IMR-90 (cell line): ENCODE results near the gene HDGFL1. TPM values are rescaled to one million over a fixed set of nuclear protein-coding genes. Genes with fewer than 3 reads are reported as not detected.

Experiments
- ATAC-seq: fragments of 200-7000 bp; cut with Tn5 transposase; 2 replicates; pipeline ENCODE4 v1.9.1; 2020; ENCODE audit warnings: low read depth, mild to moderate bottlenecking, moderate library complexity
- BruUV-seq: library from RNA; stranded (reverse); fragments of 400-500 nt; replicated peaks from 2 replicates; lab custom pipeline; 2021; lab: Mats Ljungman, UMichigan
- CTCF ChIA-PET: fragments of 300-600 bp; formaldehyde crosslinking; extraction: SDS; loops from one replicate; lab custom pipeline; 2021; ENCODE audit warnings: antibody characterized with exemption; lab: Yijun Ruan, JAX
- POLR2A ChIA-PET: fragments of 300-600 bp; sonication (Branson Sonifier 250); formaldehyde crosslinking; loops from one replicate; lab custom pipeline; 2022; ENCODE audit warnings: antibody characterized with exemption; ENCODE audit not compliant: unreplicated experiment; lab: Charles Lee
- DNase-seq: peaks from one replicate; pipeline ENCODE4 v3.0.0; 2013
- H2AFZ ChIP-seq: replicated peaks from 2 replicates; pipeline ENCODE3; 2013; ENCODE audit warnings: low read length, mild to moderate bottlenecking; ENCODE audit not compliant: poor library complexity
- H2AK5ac ChIP-seq: 2 replicates; pipeline ENCODE4 v1.6.1; 2013; ENCODE audit warnings: low read depth, low read length, inconsistent platforms
- H2AK9ac ChIP-seq: replicated peaks from 2 replicates; pipeline ENCODE3; 2013; ENCODE audit warnings: mild to moderate bottlenecking, low read depth, low read length, moderate library complexity; ENCODE audit not compliant: poor library complexity
- H2BK120ac ChIP-seq: 2 replicates; pipeline ENCODE4 v1.6.1; 2013; ENCODE audit warnings: low read depth, low read length, inconsistent platforms
- H2BK15ac ChIP-seq: 3 replicates; pipeline ENCODE4 v1.6.1; 2013; ENCODE audit warnings: low read depth, low read length, inconsistent platforms
- H2BK20ac ChIP-seq: 2 replicates; pipeline ENCODE4 v1.6.1; 2013; ENCODE audit warnings: low read depth, mild to moderate bottlenecking, inconsistent platforms, low read length, moderate library complexity
- H2BK5ac ChIP-seq: 2 replicates; pipeline ENCODE4 v1.6.1; 2013; ENCODE audit warnings: mild to moderate bottlenecking, low read depth, low read length, inconsistent platforms; ENCODE audit not compliant: poor library complexity, severe bottlenecking
- H3K14ac ChIP-seq: replicated peaks from 2 replicates; pipeline ENCODE4 v1.6.1; 2013; ENCODE audit warnings: low read depth, low read length, inconsistent platforms
- H3K18ac ChIP-seq: 2 replicates; pipeline ENCODE4 v1.6.1; 2013; ENCODE audit warnings: low read depth, low read length, control low read depth
- H3K23ac ChIP-seq: 2 replicates; pipeline ENCODE4 v1.6.1; 2013; ENCODE audit warnings: low read depth, low read length, inconsistent platforms
- H3K27ac ChIP-seq: 2 replicates; pipeline ENCODE4 v1.5.1; 2013; ENCODE audit warnings: mild to moderate bottlenecking, control low read depth, low read length; ENCODE audit not compliant: insufficient read depth
- H3K27me3 ChIP-seq: 2 replicates; pipeline ENCODE4 v1.6.1; 2013; ENCODE audit warnings: low read length; ENCODE audit not compliant: control insufficient read depth, insufficient read depth
- H3K36me3 ChIP-seq: 2 replicates; pipeline ENCODE4 v1.6.1; 2013; ENCODE audit warnings: low read length, mixed read lengths; ENCODE audit not compliant: control insufficient read depth, insufficient read depth
- H3K4ac ChIP-seq: 2 replicates; pipeline ENCODE4 v1.6.1; 2013; ENCODE audit warnings: low read depth, low read length, inconsistent platforms
- H3K4me1 ChIP-seq: 2 replicates; pipeline ENCODE4 v1.6.1; 2013; ENCODE audit warnings: low read length, mixed read lengths; ENCODE audit not compliant: control insufficient read depth, insufficient read depth
- H3K4me2 ChIP-seq: 2 replicates; pipeline ENCODE4 v1.6.1; 2013; ENCODE audit warnings: low read depth, mild to moderate bottlenecking, control low read depth, low read length, moderate library complexity
- H3K4me3 ChIP-seq: 2 replicates; pipeline ENCODE4 v1.5.1; 2013; ENCODE audit warnings: low read depth, mild to moderate bottlenecking, control low read depth, low read length, moderate library complexity; ENCODE audit not compliant: insufficient read depth
- H3K56ac ChIP-seq: 2 replicates; pipeline ENCODE4 v1.6.1; 2013; ENCODE audit warnings: low read length, inconsistent platforms; ENCODE audit not compliant: insufficient read depth; ENCODE audit errors: extremely low read depth
- H3K79me1 ChIP-seq, 2 experiments: 2 replicates each; pipeline ENCODE4 v1.6.1; 2013; ENCODE audit warnings: low read length in 2 of 2, inconsistent platforms in 1 of 2, low read depth in 1 of 2
- H3K9ac ChIP-seq: 2 replicates; pipeline ENCODE4 v1.6.1; 2013; ENCODE audit warnings: low read depth, low read length, control low read depth
- H3K9me1 ChIP-seq: 2 replicates; pipeline ENCODE4 v1.6.1; 2013; ENCODE audit warnings: low read length, inconsistent platforms; ENCODE audit not compliant: insufficient read depth
- H3K9me3 ChIP-seq: 2 replicates; pipeline ENCODE4 v1.6.1; 2013; ENCODE audit warnings: low read length; ENCODE audit not compliant: control insufficient read depth, insufficient read depth
- H4K20me1 ChIP-seq: 2 replicates; pipeline ENCODE4 v1.6.1; 2013; ENCODE audit warnings: low read length, inconsistent platforms; ENCODE audit not compliant: insufficient read depth
- H4K5ac ChIP-seq: 2 replicates; pipeline ENCODE4 v1.6.1; 2013; ENCODE audit warnings: mild to moderate bottlenecking, low read depth, low read length, control low read depth
- H4K8ac ChIP-seq, 2 experiments: 2 replicates each; pipeline ENCODE4 v1.6.1; 2013; ENCODE audit warnings: low read depth in 2 of 2, low read length in 2 of 2, control low read depth in 1 of 2, inconsistent platforms in 1 of 2
- H4K91ac ChIP-seq: 2 replicates; pipeline ENCODE4 v1.6.1; 2013; ENCODE audit warnings: low read depth, low read length, inconsistent platforms; ENCODE audit not compliant: insufficient read depth
- BHLHE40 ChIP-seq: fragments of 150-350 bp; IDR thresholded peaks from 2 replicates; pipeline ENCODE4 v1.6.1; 2016; ENCODE audit warnings: mild to moderate bottlenecking, low read depth, low read length
- CEBPB ChIP-seq: IDR thresholded peaks from 2 replicates; pipeline ENCODE4 v1.6.1; 2012; ENCODE audit warnings: low read depth, low read length, improper control_type of control experiment
- ELK1 ChIP-seq: fragments of 150-350 bp; IDR thresholded peaks from 2 replicates; pipeline ENCODE4 v1.6.1; 2016; ENCODE audit warnings: low read depth, mild to moderate bottlenecking, low read length, moderate library complexity, borderline replicate concordance
- FOS ChIP-seq: fragments of 150-350 bp; IDR thresholded peaks from 2 replicates; pipeline ENCODE4 v1.6.1; 2016; ENCODE audit warnings: low read depth, low read length
- MAZ ChIP-seq: IDR thresholded peaks from 2 replicates; pipeline ENCODE4 v1.6.1; 2012; ENCODE audit warnings: low read depth, mild to moderate bottlenecking, low read length, improper control_type of control experiment, moderate library complexity, borderline replicate concordance
- MXI1 ChIP-seq: IDR thresholded peaks from 2 replicates; pipeline ENCODE4 v1.6.1; 2012; ENCODE audit warnings: low read depth, mild to moderate bottlenecking, low read length, moderate library complexity, borderline replicate concordance
- NFE2L2 ChIP-seq: fragments of 150-350 bp; IDR thresholded peaks from 2 replicates; pipeline ENCODE4 v1.6.1; 2016; ENCODE audit warnings: low read depth, mild to moderate bottlenecking, low read length
- POLR2A ChIP-seq: IDR thresholded peaks from 2 replicates; pipeline ENCODE4 v1.6.1; 2012; ENCODE audit warnings: mild to moderate bottlenecking, low read depth, low read length
- RCOR1 ChIP-seq: IDR thresholded peaks from 2 replicates; pipeline ENCODE4 v1.6.1; 2012; ENCODE audit warnings: mild to moderate bottlenecking, low read length, improper control_type of control experiment; ENCODE audit not compliant: insufficient replicate concordance
- RFX5 ChIP-seq: IDR thresholded peaks from 2 replicates; pipeline ENCODE4 v1.8.0; 2012; ENCODE audit warnings: low read depth, mild to moderate bottlenecking, low read length, moderate library complexity
- SMC3 ChIP-seq: fragments of 150-350 bp; IDR thresholded peaks from 2 replicates; pipeline ENCODE4 v1.6.1; 2016; ENCODE audit warnings: low read depth, mild to moderate bottlenecking, antibody characterized with exemption, low read length, moderate library complexity
- USF2 ChIP-seq: fragments of 150-350 bp; IDR thresholded peaks from 2 replicates; pipeline ENCODE4 v1.6.1; 2017; ENCODE audit warnings: mild to moderate bottlenecking, antibody characterized with exemption, low read length, low read depth
- WGBS, 2 experiments: methylation state at CpG; one replicate each; pipeline versions ENCODE4 v1.1.5 to v1.1.7; 2013; ENCODE audit warnings: missing lambda C conversion rate in 2 of 2; ENCODE audit not compliant: insufficient read length in 1 of 2; ENCODE audit errors: extremely low coverage in 2 of 2; 5-methylcytosine and 5-hydroxymethylcytosine counted together
- dilution Hi-C: fragments of 300-500 bp; cut with HindIII; formaldehyde crosslinking; loops from one replicate; pipeline ENCODE4 v1.14.3; 2018; ENCODE audit warnings: low sequenced_read_pairs; ENCODE audit not compliant: unreplicated experiment
- in situ Hi-C: fragments of 300-500 bp; cut with MboI; formaldehyde crosslinking; loops from 3 replicates; pipeline ENCODE4 v1.14.3; 2019; ENCODE audit warnings: low sequenced_read_pairs, inconsistent platforms, mixed read lengths
- intact Hi-C: fragments of 100-400 bp; cut with micrococcal nuclease; formaldehyde crosslinking; loops from 2 replicates; pipeline ENCODE4 v1.10.0; 2022
- polyA plus RNA-seq, 3 experiments: library from polyadenylated mRNA; depleted of rRNA; stranded (reverse); fragments of >200 nt; gene quantifications; 2 replicates each; pipeline ENCODE4 v1.2.3, GENCODE V29; 2012; ENCODE audit warnings: low replicate concordance in 1 of 3
- total RNA-seq: library from RNA; depleted of rRNA; stranded (reverse); fragments of >200 nt; gene quantifications from 2 replicates; pipeline ENCODE4 v1.2.3, GENCODE V29; 2012

The HDGFL1 gene
- total and polyA plus RNA-seq, 2 of the 4 experiments (the other 2 are of a cell fraction): not detected

GRCh38 chr6:22610127-22610526, 40.8 kb downstream of the HDGFL1 start:
- H3K18ac ChIP-seq: no peak overlapping the region
- H2BK120ac ChIP-seq: no peak overlapping the region
- in situ Hi-C loops (no loop called here), intact Hi-C loops (loop anchor here (5.0 kb wide), 3 partner anchors 272 to 1018 kb away; partner anchors contain the start of gene SOX4), dilution Hi-C loops (no loop called here)
- H3K9ac ChIP-seq: no peak overlapping the region
- H3K79me1 ChIP-seq: no peaks in the 10 kb centered on the region
- no peaks in the 10 kb centered on the region for H4K20me1 ChIP-seq
- H4K5ac ChIP-seq: no peak overlapping the region
- no CpG with 5 or more reads among the region's 4 CpGs for WGBS, 2 experiments
- no peaks in the 10 kb centered on the region for H3K36me3 ChIP-seq
- no peak overlapping the region for H3K4me2 ChIP-seq
- no peak for DNase-seq
- ChIA-PET POLR2A (no interaction called here), CTCF (no interaction called here)
- TF ChIP-seq USF2: no peak
- no peak for TF ChIP-seq RCOR1
- TF ChIP-seq MXI1: no peak
- no peak for TF ChIP-seq MAZ
- no peak for TF ChIP-seq CEBPB
- no peak for TF ChIP-seq SMC3
- TF ChIP-seq POLR2A: no peak
- TF ChIP-seq FOS: no peak
- no peak for TF ChIP-seq RFX5
- TF ChIP-seq BHLHE40: no peak
- no peak for TF ChIP-seq NFE2L2
- TF ChIP-seq ELK1: no peak
- no peak overlapping the region for H2AK9ac ChIP-seq
- H3K4me1 ChIP-seq: peaks cover 9% of the 10 kb centered on the region
- H2AK5ac ChIP-seq: no peak overlapping the region
- no peak overlapping the region for H3K23ac ChIP-seq
- no peak for ATAC-seq
- H2BK5ac ChIP-seq: no peak overlapping the region
- no peak overlapping the region for H3K4ac ChIP-seq
- no peak overlapping the region for H2BK20ac ChIP-seq
- H2AFZ ChIP-seq: no peak overlapping the region
- no TSS peak for BruUV-seq
- no peak overlapping the region for H3K14ac ChIP-seq
- no peak overlapping the region for H3K4me3 ChIP-seq
- H3K27me3 ChIP-seq: no peaks in the 10 kb centered on the region
- H4K8ac ChIP-seq: no peak overlapping the region
- H4K91ac ChIP-seq: no peak overlapping the region
- H3K9me1 ChIP-seq: no peaks in the 10 kb centered on the region
- no peak overlapping the region for H3K27ac ChIP-seq
- no peaks in the 10 kb centered on the region for H3K9me3 ChIP-seq
- no peak overlapping the region for H2BK15ac ChIP-seq
- no peak overlapping the region for H3K56ac ChIP-seq
